ENCODE measurements around the gene SCP2. TPM values are rescaled to one million over a fixed set of nuclear protein-coding genes. Genes with fewer than 3 reads are reported as not detected.

Gene SCP2
- total RNA-seq, 1 experiment from 2014 or later, result 56.4 TPM

DNA sequence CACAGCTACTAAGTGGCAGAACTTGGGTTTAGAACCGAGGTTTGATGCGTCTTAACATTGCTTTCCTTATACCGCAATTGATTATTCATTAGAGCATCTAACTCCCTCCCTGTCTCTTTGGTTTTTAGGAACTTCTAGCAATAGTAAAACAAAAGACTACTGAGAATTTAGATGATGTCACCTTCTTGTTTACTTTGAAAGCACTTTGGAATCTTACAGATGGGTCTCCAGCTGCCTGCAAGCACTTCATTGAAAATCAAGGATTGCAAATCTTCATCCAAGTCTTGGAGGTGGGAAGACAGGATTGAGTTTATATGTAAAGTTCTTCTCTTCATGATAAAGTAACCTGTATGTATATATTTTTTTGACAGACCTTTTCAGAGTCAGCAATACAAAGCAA is 49.5 kb upstream of the SCP2 start (continued):
- TF ChIP-seq, protein P1, sequence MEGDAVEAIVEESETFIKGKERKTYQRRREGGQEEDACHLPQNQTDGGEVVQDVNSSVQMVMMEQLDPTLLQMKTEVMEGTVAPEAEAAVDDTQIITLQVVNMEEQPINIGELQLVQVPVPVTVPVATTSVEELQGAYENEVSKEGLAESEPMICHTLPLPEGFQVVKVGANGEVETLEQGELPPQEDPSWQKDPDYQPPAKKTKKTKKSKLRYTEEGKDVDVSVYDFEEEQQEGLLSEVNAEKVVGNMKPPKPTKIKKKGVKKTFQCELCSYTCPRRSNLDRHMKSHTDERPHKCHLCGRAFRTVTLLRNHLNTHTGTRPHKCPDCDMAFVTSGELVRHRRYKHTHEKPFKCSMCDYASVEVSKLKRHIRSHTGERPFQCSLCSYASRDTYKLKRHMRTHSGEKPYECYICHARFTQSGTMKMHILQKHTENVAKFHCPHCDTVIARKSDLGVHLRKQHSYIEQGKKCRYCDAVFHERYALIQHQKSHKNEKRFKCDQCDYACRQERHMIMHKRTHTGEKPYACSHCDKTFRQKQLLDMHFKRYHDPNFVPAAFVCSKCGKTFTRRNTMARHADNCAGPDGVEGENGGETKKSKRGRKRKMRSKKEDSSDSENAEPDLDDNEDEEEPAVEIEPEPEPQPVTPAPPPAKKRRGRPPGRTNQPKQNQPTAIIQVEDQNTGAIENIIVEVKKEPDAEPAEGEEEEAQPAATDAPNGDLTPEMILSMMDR (IDR thresholded peaks at IDR 0.05), result no peak
- TF ChIP-seq GABPB1 (CRISPR knock-in tag; IDR thresholded peaks at IDR 0.05), result no peak
- no peak for TF ChIP-seq NFE2L1 (CRISPR knock-in tag; IDR thresholded peaks at IDR 0.05)

DNA sequence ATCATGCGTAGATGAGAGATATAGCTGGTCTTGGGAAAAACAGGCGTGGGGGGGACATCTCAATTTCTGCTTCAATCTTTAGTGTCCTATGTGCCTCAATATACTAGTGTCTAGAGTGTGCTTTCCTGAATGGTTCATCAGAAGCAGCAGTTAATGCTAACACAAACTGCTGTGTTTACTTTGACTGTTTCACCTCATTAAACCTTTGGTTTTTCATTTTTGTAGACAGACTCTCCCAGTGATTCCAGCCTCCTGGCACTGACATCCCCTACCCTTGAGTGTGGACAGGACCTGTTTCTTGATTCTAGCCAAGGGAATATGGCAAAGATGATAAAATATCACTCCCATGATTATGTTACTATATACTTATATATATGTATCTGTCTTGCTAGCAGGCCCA is 46.9 kb upstream of the SCP2 start:
- Mint-ChIP-seq H3K36me3 (peaks cover 11% of the 10 kb centered on the region; the same call in 1 of the 2 replicates), H3K27ac (no peak overlapping the region), H3K9me3 (no peaks in the 10 kb centered on the region), H3K27me3 (ENCODE audit: low read depth) (no peaks in the 10 kb centered on the region), H3K4me3 (no peak overlapping the region), H3K4me1 (peaks cover 3% of the 10 kb centered on the region)
- no peak for DNase-seq (ENCODE audit: low spot score)
- CTCF ChIA-PET, result interaction anchor here (0.9 kb wide), 1 partner anchor 25 kb away, joined by 3 read pairs; no protein-coding TSS in a partner anchor
- POLR2A ChIA-PET, result no interaction called here
- TF ChIP-seq, protein P2, sequence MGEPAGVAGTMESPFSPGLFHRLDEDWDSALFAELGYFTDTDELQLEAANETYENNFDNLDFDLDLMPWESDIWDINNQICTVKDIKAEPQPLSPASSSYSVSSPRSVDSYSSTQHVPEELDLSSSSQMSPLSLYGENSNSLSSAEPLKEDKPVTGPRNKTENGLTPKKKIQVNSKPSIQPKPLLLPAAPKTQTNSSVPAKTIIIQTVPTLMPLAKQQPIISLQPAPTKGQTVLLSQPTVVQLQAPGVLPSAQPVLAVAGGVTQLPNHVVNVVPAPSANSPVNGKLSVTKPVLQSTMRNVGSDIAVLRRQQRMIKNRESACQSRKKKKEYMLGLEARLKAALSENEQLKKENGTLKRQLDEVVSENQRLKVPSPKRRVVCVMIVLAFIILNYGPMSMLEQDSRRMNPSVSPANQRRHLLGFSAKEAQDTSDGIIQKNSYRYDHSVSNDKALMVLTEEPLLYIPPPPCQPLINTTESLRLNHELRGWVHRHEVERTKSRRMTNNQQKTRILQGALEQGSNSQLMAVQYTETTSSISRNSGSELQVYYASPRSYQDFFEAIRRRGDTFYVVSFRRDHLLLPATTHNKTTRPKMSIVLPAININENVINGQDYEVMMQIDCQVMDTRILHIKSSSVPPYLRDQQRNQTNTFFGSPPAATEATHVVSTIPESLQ (CRISPR knock-in tag; IDR thresholded peaks at IDR 0.05), result no peak
- TF ChIP-seq JAZF1 (CRISPR knock-in tag; IDR thresholded peaks at IDR 0.05) (no peak), RELA (CRISPR knock-in tag; IDR thresholded peaks at IDR 0.05; ENCODE audit: borderline replicate concordance) (no peak), OVOL2 (CRISPR knock-in tag; IDR thresholded peaks at IDR 0.05; ENCODE audit: borderline replicate concordance) (no peak), HMGA2 (CRISPR knock-in tag; IDR thresholded peaks at IDR 0.05) (no peak), EMX1 (CRISPR knock-in tag; IDR thresholded peaks at IDR 0.05) (no peak), FOXP1 (CRISPR knock-in tag; IDR thresholded peaks at IDR 0.05; ENCODE audit: borderline replicate concordance) (no peak), FOXJ3 (CRISPR knock-in tag; IDR thresholded peaks at IDR 0.05; ENCODE audit: borderline replicate concordance) (no peak), ZBTB21 (CRISPR knock-in tag; IDR thresholded peaks at IDR 0.05; ENCODE audit: borderline replicate concordance) (no peak)
- ATAC-seq, result no peak

DNA sequence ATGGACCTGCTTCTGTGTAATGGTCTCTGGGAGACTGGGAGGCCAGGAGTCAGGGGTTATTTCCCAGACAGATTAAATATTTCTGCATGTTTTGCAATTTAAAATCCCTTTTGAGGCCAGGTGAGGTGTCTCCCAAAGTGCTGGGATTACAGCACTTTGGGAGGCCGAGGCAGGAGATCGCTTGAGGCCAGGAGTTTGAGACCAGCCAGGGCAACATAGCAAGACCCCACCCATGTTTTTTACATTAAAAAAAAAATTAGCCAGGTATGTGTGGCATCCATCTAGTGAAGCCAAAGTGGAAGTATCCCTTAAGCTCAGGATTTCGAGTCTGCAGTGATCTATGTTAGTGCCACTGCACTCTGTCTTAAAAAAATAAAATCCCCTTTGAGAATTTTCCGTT is 39.6 kb upstream of the SCP2 start:
- DNase-seq (ENCODE audit: low spot score) (no peak), ATAC-seq (no peak)
- no peak overlapping the region for H3K4me3 Mint-ChIP-seq
- H3K27ac Mint-ChIP-seq, result no peak overlapping the region
- no peaks in the 10 kb centered on the region for H3K4me1 Mint-ChIP-seq
- no peaks in the 10 kb centered on the region for H3K9me3 Mint-ChIP-seq
- H3K27me3 Mint-ChIP-seq (ENCODE audit: low read depth), result no peaks in the 10 kb centered on the region
- POLR2A ChIA-PET, result no interaction called here
- CTCF ChIA-PET, result no interaction called here
- peaks cover 19% of the 10 kb centered on the region for H3K36me3 Mint-ChIP-seq
- TF ChIP-seq, protein P3, sequence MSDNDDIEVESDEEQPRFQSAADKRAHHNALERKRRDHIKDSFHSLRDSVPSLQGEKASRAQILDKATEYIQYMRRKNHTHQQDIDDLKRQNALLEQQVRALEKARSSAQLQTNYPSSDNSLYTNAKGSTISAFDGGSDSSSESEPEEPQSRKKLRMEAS (CRISPR knock-in tag; IDR thresholded peaks at IDR 0.05), result no peak
- TF ChIP-seq, protein P4, sequence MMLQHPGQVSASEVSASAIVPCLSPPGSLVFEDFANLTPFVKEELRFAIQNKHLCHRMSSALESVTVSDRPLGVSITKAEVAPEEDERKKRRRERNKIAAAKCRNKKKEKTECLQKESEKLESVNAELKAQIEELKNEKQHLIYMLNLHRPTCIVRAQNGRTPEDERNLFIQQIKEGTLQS (CRISPR knock-in tag; conservative IDR thresholded peaks at IDR 0.05), result no peak
- no peak for TF ChIP-seq ZNF219 (CRISPR knock-in tag; IDR thresholded peaks at IDR 0.05; ENCODE audit: borderline replicate concordance)
- TF ChIP-seq, protein P5, sequence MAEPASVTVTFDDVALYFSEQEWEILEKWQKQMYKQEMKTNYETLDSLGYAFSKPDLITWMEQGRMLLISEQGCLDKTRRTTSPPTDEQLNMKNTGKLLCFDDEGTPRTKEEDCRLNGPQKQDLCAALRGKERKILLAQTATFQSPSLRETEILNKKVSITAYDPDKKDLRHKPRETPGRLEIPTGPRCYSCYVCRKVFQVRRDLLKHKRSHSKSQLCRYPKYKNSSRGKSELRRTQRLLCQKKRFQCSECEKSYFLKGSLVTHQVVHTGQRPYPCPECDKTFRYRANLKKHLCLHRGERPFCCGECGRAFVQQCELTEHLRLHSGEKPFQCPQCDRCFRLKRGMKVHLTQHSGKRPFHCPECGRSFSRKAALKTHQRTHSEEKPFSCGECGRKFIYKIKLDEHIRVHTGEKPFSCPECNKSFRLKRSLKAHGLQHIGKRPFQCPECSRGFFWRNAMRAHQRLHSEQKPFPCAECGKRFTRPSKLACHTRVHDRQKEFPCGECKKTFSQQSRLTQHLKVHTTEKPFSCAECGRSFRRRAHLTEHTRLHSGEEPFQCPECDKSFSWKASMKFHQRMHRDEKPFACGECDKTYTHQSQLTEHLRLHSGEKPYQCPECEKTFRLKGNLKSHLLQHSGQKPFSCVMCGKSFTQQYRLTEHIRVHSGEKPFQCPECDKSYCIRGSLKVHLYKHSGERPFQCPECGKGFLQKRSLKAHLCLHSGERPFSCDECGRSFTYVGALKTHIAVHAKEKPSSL (CRISPR knock-in tag; conservative IDR thresholded peaks at IDR 0.05), result no peak
- TF ChIP-seq, protein P6, sequence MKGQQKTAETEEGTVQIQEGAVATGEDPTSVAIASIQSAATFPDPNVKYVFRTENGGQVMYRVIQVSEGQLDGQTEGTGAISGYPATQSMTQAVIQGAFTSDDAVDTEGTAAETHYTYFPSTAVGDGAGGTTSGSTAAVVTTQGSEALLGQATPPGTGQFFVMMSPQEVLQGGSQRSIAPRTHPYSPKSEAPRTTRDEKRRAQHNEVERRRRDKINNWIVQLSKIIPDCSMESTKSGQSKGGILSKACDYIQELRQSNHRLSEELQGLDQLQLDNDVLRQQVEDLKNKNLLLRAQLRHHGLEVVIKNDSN (CRISPR knock-in tag; IDR thresholded peaks at IDR 0.05), result no peak
- no peak for TF ChIP-seq TP53 (CRISPR knock-in tag; IDR thresholded peaks at IDR 0.05)
- TF ChIP-seq CBFB (CRISPR knock-in tag; IDR thresholded peaks at IDR 0.05; ENCODE audit: low read depth), result no peak
- no peak for TF ChIP-seq ZNF138 (CRISPR knock-in tag; conservative IDR thresholded peaks at IDR 0.05)
- no peak for TF ChIP-seq ESRRA (CRISPR knock-in tag; IDR thresholded peaks at IDR 0.05; ENCODE audit: borderline replicate concordance)
- no peak for TF ChIP-seq ZNF396 (CRISPR knock-in tag; IDR thresholded peaks at IDR 0.05; ENCODE audit: borderline replicate concordance)
- TF ChIP-seq, protein P7, sequence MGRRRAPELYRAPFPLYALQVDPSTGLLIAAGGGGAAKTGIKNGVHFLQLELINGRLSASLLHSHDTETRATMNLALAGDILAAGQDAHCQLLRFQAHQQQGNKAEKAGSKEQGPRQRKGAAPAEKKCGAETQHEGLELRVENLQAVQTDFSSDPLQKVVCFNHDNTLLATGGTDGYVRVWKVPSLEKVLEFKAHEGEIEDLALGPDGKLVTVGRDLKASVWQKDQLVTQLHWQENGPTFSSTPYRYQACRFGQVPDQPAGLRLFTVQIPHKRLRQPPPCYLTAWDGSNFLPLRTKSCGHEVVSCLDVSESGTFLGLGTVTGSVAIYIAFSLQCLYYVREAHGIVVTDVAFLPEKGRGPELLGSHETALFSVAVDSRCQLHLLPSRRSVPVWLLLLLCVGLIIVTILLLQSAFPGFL (CRISPR knock-in tag; IDR thresholded peaks at IDR 0.05; ENCODE audit: borderline replicate concordance), result no peak
- no peak for TF ChIP-seq ZNF671 (CRISPR knock-in tag; IDR thresholded peaks at IDR 0.05)
- TF ChIP-seq CREB1 (CRISPR knock-in tag; IDR thresholded peaks at IDR 0.05), result no peak
- no peak for TF ChIP-seq EMX1 (CRISPR knock-in tag; IDR thresholded peaks at IDR 0.05)
- no peak for TF ChIP-seq IRF2 (CRISPR knock-in tag; IDR thresholded peaks at IDR 0.05; ENCODE audit: borderline replicate concordance, low read depth)
- no peak for TF ChIP-seq TCF7 (CRISPR knock-in tag; IDR thresholded peaks at IDR 0.05; ENCODE audit: low read depth)
